HepG2 (cell line): ENCODE data around the gene YEATS4. TPM values are rescaled to one million over a fixed set of nuclear protein-coding genes. Genes with fewer than 3 reads are reported as not detected.

Source experiments
- CEBPG ChIP-seq: IDR thresholded peaks from 2 replicates; pipeline ENCODE4 v1.6.1; 2016
- MAFF ChIP-seq: IDR thresholded peaks from 2 replicates; pipeline ENCODE4 v1.6.1; 2011; ENCODE audit warnings: low read depth, low read length, improper control_type of control experiment
- PCBP2 ChIP-seq: fragments of 200-400 bp; formaldehyde crosslinking; optimal IDR thresholded peaks from 2 replicates; pipeline ENCODE3; 2018; ENCODE audit warnings: low read length, low read depth; ENCODE audit not compliant: poor library complexity, severe bottlenecking
- PRPF4 ChIP-seq: fragments of 200-400 bp; formaldehyde crosslinking; IDR thresholded peaks from 2 replicates; pipeline ENCODE4 v1.6.1; 2016; ENCODE audit warnings: low read length, low read depth; ENCODE audit not compliant: poor library complexity, severe bottlenecking
- RBM22 ChIP-seq: fragments of 200-400 bp; formaldehyde crosslinking; optimal IDR thresholded peaks from 2 replicates; pipeline ENCODE3; 2017; ENCODE audit warnings: mild to moderate bottlenecking, low read length, moderate library complexity
- REXO4 ChIP-seq: sonication (generic); formaldehyde crosslinking; IDR thresholded peaks from 2 replicates; pipeline ENCODE4 v1.8.0; 2022; ENCODE audit warnings: missing genetic modification reagents, mild to moderate bottlenecking, borderline replicate concordance
- RNF2 ChIP-seq: fragments of 450-650 bp; conservative IDR thresholded peaks from 2 replicates; pipeline ENCODE4 v1.6.1; 2016; ENCODE audit warnings: low read depth
- SMARCE1 ChIP-seq: fragments of 450-650 bp; IDR thresholded peaks from 2 replicates; pipeline ENCODE4 v1.6.1; 2017; ENCODE audit warnings: borderline replicate concordance
- XRCC5 ChIP-seq: fragments of 200-400 bp; formaldehyde crosslinking; optimal IDR thresholded peaks from 2 replicates; pipeline ENCODE3; 2017; ENCODE audit warnings: mild to moderate bottlenecking, low read length
- ZNF121 ChIP-seq: sonication (generic); formaldehyde crosslinking; IDR thresholded peaks from 2 replicates; pipeline ENCODE4 v1.5.0; 2020; ENCODE audit warnings: mild to moderate bottlenecking, missing genetic modification reagents
- ZNF501 ChIP-seq: sonication (generic); formaldehyde crosslinking; IDR thresholded peaks from 2 replicates; pipeline ENCODE4 v1.5.1; 2020; ENCODE audit warnings: mild to moderate bottlenecking, moderate library complexity, missing genetic modification reagents
- ZNF782 ChIP-seq: sonication (generic); formaldehyde crosslinking; IDR thresholded peaks from 2 replicates; pipeline ENCODE4 v1.4.0; 2020; ENCODE audit warnings: missing genetic modification reagents, mild to moderate bottlenecking, borderline replicate concordance
- polyA plus RNA-seq, 8 experiments: library from polyadenylated mRNA; depleted of rRNA in 3 of 8; stranded (reverse) in 7 of 8; unstranded in 1 of 8; fragments of >200 nt; fragmentation: Illumina TruSeq in 4 of 8; extraction: Trizol in 4 of 8; gene quantifications; 2 replicates each; pipeline versions ENCODE4 v1.2.1 to v1.2.3, GENCODE V29; 2011 to 2016; ENCODE audit warnings: low read depth in 4 of 8, missing spikeins in 1 of 8, mixed read lengths in 1 of 8; ENCODE audit not compliant: insufficient read depth in 1 of 8
- total RNA-seq, 5 experiments: library from RNA; depleted of rRNA; stranded (reverse); fragments of >200 nt; fragmentation: Illumina TruSeq; extraction: Trizol; gene quantifications; 2 replicates each; pipeline ENCODE4 v1.2.3, GENCODE V29; 2016; ENCODE audit warnings: low read depth in 1 of 5
- TF ChIP-seq, protein P1 (sequence below): sonication (generic); formaldehyde crosslinking; IDR thresholded peaks from 2 replicates; pipeline ENCODE4 v1.4.0; 2020; ENCODE audit warnings: mild to moderate bottlenecking, low read depth, missing genetic modification reagents
- TF ChIP-seq, protein P2 (sequence below): sonication (generic); formaldehyde crosslinking; IDR thresholded peaks from 2 replicates; pipeline ENCODE4 v1.9.0; 2022; ENCODE audit warnings: low read depth, missing genetic modification reagents
- TF ChIP-seq, protein P3 (sequence below), 2 experiments: sonication (generic) in 1 of 2; formaldehyde crosslinking in 1 of 2; IDR thresholded peaks; 2 replicates each; pipeline versions ENCODE4 v1.4.0 to v1.6.1; 2016 to 2020; ENCODE audit warnings: borderline replicate concordance in 1 of 2, low read depth in 1 of 2, mild to moderate bottlenecking in 1 of 2, missing genetic modification reagents in 1 of 2
- TF ChIP-seq, protein P4 (sequence below): sonication (generic); formaldehyde crosslinking; IDR thresholded peaks from 2 replicates; pipeline ENCODE4 v1.4.0; 2020; ENCODE audit warnings: missing genetic modification reagents

The YEATS4 gene
- total and polyA plus RNA-seq, 2 of the 13 experiments (the other 11 are each of a cell fraction or from before 2014, with no cell fraction given) = 16.8 to 45.0 TPM

DNA sequence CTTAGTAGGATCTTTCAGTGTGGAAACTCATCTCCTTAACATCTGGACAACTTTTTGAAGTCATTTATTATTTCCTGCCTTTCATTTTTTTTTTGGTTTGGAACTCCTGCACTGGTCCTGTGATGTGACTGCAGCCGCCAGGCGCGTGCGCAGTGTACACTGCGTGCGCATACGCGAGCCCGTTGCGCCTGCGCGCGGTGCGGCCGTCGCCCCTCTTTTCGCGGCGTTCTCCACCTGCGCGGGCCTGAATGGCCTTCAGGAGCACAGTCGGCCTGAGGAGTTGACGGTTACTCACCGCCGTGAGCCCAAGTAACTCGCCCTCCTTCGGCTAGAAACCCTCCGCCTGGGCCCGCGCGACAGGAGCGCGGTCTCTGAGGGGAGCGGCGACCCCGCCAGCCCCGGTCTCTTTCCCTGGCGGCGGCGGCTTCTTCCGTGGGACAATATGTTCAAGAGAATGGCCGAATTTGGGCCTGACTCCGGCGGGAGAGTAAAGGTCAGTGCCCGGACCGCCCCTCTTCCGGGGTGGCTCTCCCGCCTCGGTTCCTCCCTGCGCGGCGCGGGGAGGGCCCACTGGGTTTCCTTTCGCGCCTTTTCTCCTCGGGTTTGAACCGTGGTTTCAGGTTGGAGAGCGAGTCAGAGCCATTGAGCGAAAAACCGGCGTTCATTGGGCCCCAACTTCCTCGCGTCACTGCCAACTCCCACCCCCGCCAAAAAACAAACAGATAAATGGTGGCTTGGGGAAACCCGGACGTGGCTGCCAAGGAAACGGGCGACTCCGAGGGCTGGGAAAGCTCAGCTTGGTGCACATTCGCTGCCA, at the start of gene YEATS4 (continued):
- TF ChIP-seq, protein P1, sequence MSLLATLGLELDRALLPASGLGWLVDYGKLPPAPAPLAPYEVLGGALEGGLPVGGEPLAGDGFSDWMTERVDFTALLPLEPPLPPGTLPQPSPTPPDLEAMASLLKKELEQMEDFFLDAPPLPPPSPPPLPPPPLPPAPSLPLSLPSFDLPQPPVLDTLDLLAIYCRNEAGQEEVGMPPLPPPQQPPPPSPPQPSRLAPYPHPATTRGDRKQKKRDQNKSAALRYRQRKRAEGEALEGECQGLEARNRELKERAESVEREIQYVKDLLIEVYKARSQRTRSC (CRISPR knock-in tag) = peak; percentile 92; the same call in 1 of the 2 replicates
- TF ChIP-seq SMARCE1 (no peak), MAFF (no peak), PRPF4 (no peak), REXO4 (CRISPR knock-in tag) (no peak), ZNF782 (CRISPR knock-in tag) (peak; percentile 97), ZNF121 (CRISPR knock-in tag) (no peak), RNF2 (peak; percentile 80), RBM22 (no peak), XRCC5 (peak; percentile 55), CEBPG (CRISPR knock-in tag) (no peak; the same call in 1 of the 2 replicates), ZNF501 (CRISPR knock-in tag) (peak; percentile 99), PCBP2 (no peak)
- TF ChIP-seq, protein P2, sequence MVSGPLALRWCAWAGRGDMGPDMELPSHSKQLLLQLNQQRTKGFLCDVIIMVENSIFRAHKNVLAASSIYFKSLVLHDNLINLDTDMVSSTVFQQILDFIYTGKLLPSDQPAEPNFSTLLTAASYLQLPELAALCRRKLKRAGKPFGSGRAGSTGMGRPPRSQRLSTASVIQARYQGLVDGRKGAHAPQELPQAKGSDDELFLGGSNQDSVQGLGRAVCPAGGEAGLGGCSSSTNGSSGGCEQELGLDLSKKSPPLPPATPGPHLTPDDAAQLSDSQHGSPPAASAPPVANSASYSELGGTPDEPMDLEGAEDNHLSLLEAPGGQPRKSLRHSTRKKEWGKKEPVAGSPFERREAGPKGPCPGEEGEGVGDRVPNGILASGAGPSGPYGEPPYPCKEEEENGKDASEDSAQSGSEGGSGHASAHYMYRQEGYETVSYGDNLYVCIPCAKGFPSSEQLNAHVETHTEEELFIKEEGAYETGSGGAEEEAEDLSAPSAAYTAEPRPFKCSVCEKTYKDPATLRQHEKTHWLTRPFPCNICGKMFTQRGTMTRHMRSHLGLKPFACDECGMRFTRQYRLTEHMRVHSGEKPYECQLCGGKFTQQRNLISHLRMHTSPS = 0 out of 2 replicates have a peak, but pooled peaks have one; percentile 33
- TF ChIP-seq, protein P3, sequence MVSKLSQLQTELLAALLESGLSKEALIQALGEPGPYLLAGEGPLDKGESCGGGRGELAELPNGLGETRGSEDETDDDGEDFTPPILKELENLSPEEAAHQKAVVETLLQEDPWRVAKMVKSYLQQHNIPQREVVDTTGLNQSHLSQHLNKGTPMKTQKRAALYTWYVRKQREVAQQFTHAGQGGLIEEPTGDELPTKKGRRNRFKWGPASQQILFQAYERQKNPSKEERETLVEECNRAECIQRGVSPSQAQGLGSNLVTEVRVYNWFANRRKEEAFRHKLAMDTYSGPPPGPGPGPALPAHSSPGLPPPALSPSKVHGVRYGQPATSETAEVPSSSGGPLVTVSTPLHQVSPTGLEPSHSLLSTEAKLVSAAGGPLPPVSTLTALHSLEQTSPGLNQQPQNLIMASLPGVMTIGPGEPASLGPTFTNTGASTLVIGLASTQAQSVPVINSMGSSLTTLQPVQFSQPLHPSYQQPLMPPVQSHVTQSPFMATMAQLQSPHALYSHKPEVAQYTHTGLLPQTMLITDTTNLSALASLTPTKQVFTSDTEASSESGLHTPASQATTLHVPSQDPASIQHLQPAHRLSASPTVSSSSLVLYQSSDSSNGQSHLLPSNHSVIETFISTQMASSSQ (IDR thresholded peaks at IDR 0.05; ENCODE audit: low read depth) = no peak
- TF ChIP-seq, protein P3 (CRISPR knock-in tag; IDR thresholded peaks at IDR 0.05; ENCODE audit: borderline replicate concordance) = peak; percentile 61
- TF ChIP-seq, protein P4, sequence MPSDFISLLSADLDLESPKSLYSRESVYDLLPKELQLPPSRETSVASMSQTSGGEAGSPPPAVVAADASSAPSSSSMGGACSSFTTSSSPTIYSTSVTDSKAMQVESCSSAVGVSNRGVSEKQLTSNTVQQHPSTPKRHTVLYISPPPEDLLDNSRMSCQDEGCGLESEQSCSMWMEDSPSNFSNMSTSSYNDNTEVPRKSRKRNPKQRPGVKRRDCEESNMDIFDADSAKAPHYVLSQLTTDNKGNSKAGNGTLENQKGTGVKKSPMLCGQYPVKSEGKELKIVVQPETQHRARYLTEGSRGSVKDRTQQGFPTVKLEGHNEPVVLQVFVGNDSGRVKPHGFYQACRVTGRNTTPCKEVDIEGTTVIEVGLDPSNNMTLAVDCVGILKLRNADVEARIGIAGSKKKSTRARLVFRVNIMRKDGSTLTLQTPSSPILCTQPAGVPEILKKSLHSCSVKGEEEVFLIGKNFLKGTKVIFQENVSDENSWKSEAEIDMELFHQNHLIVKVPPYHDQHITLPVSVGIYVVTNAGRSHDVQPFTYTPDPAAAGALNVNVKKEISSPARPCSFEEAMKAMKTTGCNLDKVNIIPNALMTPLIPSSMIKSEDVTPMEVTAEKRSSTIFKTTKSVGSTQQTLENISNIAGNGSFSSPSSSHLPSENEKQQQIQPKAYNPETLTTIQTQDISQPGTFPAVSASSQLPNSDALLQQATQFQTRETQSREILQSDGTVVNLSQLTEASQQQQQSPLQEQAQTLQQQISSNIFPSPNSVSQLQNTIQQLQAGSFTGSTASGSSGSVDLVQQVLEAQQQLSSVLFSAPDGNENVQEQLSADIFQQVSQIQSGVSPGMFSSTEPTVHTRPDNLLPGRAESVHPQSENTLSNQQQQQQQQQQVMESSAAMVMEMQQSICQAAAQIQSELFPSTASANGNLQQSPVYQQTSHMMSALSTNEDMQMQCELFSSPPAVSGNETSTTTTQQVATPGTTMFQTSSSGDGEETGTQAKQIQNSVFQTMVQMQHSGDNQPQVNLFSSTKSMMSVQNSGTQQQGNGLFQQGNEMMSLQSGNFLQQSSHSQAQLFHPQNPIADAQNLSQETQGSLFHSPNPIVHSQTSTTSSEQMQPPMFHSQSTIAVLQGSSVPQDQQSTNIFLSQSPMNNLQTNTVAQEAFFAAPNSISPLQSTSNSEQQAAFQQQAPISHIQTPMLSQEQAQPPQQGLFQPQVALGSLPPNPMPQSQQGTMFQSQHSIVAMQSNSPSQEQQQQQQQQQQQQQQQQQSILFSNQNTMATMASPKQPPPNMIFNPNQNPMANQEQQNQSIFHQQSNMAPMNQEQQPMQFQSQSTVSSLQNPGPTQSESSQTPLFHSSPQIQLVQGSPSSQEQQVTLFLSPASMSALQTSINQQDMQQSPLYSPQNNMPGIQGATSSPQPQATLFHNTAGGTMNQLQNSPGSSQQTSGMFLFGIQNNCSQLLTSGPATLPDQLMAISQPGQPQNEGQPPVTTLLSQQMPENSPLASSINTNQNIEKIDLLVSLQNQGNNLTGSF = 0 out of 2 replicates have a peak, but pooled peaks have one; percentile 58
